T-helper 9 cell (primary cell): Measurements from ENCODE around the gene SDR39U1.

Experiments
- DNase-seq: peaks from one replicate; pipeline ENCODE4 v3.0.0-alpha.2; 2020

The SDR39U1 gene

DNA sequence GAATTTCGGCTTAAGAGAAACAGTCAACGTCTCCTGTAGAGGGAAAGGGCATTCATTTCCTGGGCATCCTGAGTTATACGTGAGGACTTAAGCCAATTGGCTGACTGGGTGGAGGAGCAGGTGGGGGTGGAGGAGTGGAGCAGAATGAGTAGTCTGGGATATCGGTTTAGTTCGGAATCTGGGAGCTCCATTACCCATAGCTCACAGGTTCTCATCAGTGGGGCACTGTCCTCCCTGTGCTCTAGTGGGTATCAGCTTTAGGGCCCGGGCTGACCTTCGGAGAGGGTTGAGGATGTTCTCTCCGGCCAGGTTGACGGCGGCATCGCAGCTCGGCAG is 704 bp downstream of the SDR39U1 start:
- no peak for DNase-seq

DNA sequence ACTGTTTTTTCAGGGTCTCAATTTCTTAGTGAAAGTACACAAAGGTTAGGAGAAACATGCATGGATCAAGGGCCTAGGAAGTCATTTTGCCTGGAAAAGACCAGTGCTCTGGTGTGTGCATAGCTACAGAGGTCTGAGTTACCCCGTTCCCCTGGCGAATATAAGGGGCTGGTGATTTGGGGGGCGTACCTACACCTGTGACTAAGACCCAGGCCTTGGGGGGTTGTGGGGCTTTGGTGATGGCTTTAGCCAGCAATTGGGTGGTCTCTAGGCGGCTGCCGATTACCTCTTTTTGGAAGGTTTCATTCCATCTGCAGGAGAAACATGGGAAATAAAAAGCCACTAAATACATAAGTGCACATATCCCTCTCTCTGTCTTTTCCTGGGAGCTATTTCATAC is 1.1 kb downstream of the SDR39U1 start:
- no peak for DNase-seq

DNA sequence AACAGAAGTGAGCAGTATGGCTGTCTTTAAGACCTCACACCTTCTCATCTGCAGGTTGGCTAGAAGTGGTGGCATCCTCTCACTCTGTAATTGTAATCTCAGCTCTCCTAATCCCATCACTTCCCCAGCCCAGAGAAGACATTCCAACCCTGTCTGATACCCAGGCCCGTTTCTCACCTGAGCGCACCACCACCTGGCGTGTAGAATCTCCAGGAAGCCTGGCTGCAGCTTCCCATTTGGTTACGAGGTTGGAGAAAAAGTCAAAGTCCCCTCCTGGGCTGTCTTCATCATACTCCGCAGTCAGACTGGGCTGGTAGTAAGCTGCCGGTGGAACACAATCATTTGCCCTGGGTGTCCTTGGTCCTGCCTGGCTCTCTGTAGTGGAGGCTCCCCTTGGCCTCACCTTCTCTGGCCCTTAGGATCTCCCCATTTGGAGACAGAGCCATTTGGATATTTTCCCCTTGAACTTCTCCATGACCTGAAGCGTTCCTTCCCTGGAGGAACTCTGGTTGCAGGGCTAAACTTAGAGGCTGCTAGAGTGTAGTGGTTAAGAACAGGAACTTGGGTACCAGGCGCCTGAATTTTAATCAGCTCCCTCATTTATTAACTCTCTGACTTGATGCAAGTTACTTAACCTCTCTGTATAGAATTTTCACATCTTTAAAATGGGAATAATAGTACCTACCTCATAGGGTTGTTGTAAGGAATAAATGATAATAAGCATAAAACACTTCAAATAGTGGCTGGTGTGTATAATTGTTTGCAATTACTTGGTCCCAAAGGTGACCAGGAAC is 1.8 kb downstream of the SDR39U1 start:
- no peak for DNase-seq

DNA sequence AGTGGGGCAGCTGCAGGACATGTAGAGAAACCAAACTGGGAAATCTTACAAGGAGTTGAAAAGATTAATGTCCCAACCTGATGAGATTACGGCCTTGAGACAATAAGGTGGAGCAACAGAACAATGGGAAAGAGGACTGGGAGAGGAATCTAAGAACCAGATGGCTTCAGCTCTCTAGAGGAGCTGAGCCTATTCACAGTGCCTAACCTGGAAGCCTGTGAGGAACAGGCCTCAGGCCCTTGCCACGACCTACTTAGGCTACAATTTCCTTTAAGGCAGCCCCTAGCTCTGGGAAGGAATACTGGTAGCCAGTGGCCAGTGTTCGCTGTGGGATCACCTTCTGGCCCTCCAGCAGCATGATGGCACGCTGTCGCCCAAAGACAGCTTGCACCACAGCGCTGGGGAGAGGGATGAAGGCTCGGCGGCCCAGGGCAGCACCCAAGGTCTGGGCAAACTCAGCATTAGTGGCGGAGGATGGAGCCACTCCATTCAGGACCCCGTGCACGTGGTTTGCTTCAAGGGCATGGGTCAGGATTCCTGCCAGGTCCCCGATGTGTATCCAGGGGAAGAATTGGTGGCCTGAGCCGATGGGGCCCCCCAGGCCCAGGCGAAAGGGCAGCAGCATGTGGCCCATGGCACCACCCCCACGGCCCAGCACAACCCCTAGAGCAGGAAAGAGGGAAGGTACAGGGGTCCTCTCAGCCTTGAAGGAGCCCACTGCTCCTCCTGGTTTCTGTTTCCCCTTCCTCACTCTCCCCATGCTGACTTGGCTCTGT is 2.6 kb downstream of the SDR39U1 start:
- DNase-seq, result no peak

DNA sequence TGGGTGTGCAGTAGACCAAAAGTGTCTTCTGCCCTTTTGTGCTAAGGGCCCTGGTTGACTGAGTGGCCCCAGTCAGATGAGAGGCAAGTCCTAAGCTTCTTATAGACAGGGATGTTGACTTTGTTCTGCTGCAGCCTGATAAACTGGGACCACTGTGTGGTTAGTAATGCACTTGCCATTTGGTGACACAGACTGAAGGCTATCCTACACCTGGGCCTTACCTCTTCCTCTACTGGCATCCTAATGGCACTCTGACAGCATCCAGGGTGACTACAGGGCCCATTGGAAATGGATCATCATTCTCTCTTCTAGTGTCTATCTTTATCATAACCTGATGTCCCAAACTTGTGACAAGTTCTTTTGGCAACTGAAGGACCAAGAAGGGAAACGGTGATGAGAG is 3.3 kb downstream of the SDR39U1 start:
- no peak for DNase-seq

DNA sequence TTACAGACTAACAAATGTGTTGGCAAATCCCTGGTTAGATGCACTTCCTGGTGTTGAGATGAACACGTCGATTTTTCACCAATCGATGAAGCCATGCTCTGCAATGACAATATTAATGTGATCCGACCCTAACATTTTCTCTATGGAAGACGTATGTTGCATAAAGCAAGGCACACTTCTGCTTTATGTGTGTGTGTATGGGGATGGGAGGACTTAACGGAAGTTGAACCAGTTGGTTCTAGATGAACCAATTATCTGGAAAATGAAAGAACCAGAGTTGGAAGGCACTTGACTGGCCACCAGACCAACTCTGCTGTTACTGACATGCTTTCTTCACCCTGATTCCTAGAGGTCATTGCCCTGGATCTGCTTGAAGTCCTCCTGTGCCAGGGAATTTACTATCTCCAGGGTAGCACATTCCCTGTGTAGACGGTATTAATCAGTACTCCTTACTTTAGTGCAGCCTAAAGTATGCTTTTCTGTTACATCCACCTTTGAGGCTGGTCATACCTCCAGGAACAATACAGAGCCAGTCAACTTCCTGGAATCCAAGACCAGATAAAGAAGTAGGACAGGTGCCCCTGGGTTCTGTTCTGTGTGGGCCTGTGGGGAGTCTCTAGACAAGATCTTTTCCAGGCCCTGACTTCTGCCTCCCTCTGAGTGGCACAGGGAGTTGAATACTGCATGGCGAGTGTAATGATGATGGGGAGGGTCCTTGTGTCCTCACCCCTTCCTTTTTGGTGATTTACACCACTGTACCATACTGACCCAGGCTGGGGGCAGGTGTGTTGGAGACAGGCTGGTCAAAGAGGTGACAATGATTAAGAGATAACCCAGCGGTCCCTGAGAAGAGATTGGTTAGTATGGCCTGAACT is 4.1 kb downstream of the SDR39U1 start:
- no peak for DNase-seq

DNA sequence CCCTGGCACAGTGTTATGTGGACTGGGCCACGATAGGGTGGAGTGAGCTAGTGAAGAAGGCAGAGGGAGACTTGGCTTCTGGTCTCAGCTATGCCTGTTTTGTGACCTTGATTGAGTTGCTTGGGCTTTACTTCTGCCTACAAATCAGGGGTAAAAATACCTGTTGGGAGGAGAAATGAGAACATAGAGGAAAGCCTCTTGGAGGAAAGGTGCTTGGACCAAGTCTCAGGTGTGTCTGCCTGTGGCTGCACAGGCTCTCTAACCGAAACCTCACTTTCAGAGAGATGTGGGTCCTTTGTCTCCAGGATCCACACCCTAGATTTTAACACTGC is 4.9 kb downstream of the SDR39U1 start:
- no peak for DNase-seq

DNA sequence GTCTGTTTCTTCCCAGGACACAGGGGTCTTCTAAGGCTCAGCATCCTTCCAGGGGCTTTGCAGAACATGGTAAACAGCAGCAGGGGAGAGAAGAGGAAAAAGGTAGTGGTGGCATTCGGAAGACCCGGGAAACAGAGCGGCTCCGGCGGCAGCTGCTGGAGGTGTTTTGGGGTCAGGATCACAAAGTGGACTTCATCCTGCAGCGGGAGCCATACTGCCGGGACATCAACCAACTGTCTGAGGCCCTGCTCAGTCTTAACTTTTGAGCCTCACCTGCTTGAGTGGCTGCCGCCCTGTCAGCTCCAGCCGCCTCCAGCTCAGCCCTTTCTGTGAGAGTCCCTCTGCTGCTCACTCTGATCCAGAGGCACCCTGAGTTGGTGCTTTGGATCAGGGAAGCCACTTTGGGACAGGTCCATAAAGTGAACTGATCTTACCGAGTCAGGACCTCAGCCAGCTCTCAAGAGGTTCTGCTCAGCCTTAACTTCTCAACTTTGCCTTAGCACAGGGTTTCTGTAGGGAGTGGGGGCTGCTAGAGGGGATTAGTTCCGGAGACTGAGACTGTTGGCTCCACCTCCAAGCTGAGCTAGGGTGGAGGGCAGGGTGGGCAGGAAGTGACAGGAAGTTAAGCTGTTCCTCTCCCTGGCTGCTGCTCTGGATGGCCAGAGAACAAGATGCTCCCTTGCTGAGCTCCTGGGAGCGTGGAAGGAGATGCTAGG is 5.4 kb downstream of the SDR39U1 start:
- DNase-seq, result no peak

DNA sequence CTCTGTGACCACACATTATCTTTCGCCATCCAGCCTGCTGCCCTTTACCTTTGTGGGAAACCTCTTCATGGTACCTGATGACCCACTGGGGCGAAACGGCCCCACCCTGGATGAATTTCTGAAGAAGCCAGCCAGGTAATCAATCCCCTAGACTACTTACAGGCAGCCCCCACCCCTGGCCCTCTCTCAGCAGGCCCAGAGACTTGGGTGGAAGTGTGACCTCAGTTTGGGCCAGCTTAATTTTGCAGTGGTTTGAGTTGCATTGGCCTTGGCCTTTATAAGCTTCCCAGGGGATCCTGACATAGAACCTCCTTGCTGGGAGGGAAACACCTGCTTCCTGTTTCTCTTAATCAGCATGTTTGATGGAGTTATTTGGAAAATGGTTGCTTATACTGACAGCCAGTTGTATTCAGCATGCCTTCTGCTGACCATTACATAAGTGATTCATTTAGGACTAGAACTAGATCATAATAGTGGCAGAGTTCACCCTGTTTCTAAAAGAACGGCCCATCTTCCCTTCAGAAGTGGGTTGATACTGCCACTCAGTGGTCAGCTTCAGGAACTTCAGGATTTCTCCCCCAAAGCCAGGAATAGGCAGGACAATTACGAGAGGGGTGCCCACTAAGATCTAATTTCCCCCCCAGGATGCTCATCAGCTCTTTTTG is 6.1 kb downstream of the SDR39U1 start:
- DNase-seq, result no peak

DNA sequence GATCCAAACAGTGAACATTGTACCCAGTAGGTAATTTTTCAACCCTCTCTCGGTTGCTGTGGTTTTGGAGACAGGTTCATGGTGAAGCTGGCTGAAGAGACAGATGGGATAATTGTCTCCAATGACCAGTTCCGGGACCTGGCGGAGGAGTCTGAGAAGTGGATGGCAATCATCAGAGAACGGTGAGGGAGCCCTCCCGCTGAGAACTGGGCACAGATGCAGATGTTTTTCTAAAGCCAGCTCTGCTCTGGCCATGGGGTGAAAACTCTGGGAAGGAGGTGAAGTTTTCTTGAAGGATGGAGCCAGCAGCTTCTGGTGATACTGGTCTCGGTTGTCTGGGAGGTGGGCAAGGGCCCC is 6.6 kb downstream of the SDR39U1 start:
- no peak for DNase-seq

DNA sequence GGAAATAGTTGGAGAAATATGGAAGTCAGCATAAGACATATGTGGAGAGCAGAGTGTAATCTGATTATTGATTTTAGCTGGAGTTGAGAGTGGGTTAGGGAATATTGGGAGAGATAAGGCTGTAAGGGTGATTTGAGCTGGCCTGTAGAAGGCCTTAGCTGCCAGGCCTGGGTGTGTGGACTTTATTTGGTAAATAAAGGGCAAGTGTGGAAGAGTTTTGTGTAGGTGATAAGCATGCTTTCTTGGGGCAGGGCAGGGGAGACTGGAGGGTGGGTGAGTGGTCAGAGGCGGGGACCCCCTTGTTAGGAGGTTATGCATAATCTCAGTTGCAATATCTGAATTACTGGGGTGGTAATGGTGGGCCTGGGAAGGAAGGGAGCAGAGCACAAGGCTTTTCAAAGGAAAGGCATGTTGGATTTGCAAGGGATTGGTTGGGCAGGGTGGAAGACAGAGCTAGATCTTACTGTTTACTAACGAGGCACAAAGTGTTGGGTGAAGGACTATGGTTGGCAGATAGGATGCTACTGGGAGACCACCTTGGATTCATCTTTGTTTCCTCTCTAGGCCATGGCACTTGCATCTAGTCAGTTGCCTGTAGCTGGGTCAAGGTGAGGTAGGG is 7.3 kb downstream of the SDR39U1 start:
- DNase-seq, result no peak

DNA sequence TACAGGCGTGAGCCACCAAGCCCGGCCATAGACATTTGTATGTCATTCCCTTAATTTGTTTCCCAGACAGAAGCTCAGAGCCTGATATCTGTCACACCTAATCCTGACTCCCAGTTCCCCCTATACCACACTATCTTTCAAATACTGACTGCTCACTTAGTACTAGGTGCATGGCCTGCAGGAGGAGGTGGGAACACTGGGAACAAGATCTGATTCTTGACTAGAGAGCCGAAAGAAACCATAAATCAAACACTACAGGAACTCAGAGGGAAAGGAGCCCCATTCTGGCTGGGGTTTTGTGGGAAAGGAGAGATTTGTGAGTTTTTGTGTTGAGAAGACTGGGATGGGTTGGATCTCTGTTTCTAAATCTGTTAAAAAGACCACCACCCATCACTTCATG is 7.9 kb downstream of the SDR39U1 start:
- DNase-seq, result no peak

DNA sequence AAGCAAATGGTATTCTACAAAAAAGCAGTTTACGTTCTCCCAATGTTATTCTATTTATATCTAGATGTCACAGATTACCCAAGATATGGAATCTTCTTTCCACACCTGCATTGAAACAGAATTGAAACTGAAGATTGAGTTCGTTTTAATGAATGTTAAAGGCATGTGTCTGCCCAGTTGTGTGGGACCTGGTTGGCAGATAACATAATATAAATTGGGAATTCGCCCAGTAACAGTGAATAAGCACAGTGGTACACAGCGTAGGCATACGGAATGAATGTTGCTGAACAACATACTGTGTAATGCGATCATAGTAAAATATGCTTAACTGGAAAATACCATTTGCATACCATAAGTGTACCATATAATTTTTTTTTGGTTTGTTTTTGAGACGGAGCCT is 8.5 kb downstream of the SDR39U1 start:
- DNase-seq, result no peak

DNA sequence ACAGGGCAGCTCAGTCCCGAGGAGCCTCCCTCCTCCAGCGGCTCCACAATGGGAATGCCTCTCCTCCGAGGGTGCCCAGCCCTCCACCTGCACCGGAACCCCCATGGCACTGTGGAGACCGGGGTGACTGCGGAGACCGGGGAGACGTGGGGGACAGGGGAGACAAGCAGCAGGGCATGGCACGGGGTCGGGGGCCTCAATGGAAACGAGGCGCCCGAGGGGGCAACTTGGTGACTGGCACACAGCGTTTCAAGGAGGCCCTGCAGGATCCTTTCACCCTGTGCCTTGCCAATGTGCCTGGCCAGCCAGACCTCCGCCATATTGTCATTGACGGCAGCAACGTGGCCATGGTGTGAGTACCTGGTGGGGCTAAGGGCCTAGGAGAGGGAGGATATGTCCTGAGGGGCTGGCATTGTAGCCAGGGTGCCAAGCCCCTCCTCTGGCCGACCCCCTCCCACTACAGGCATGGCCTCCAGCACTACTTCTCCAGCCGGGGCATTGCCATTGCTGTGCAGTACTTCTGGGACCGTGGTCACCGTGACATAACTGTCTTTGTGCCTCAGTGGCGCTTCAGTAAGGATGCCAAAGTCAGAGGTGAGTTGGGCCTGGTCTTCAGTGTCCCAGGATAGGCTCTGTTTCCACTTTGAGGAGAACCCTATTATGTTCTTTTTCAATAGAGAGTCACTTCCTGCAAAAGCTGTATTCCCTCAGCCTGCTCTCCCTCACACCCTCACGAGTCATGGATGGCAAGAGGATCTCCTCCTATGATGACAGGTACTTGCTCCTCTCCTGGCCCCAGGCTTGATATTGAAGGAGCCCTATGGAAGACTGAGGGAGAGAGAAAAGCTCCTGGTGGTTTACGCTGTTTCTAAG is 10.1 kb downstream of the SDR39U1 start:
- DNase-seq, result no peak

DNA sequence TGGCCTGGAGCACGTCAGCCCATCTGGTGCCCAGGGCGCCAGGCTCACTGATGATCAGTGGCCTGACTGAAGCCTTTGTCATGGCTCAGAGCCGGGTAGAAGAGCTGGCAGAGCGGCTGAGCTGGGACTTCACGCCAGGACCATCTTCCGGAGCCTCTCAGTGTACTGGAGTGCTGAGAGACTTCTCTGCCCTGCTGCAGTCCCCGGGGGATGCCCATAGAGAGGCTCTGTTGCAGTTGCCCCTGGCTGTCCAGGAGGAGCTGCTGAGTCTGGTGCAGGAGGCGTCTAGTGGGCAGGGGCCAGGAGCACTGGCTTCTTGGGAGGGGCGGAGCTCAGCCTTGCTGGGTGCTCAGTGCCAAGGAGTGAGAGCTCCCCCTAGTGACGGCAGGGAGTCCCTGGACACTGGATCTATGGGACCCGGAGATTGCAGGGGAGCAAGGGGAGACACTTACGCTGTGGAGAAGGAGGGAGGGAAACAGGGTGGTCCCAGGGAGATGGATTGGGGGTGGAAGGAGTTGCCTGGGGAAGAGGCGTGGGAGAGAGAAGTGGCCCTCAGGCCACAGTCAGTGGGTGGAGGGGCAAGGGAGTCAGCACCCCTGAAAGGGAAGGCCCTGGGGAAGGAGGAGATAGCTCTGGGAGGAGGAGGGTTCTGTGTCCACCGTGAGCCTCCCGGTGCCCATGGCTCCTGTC is 10.9 kb downstream of the SDR39U1 start:
- DNase-seq, result peak; percentile 89

DNA sequence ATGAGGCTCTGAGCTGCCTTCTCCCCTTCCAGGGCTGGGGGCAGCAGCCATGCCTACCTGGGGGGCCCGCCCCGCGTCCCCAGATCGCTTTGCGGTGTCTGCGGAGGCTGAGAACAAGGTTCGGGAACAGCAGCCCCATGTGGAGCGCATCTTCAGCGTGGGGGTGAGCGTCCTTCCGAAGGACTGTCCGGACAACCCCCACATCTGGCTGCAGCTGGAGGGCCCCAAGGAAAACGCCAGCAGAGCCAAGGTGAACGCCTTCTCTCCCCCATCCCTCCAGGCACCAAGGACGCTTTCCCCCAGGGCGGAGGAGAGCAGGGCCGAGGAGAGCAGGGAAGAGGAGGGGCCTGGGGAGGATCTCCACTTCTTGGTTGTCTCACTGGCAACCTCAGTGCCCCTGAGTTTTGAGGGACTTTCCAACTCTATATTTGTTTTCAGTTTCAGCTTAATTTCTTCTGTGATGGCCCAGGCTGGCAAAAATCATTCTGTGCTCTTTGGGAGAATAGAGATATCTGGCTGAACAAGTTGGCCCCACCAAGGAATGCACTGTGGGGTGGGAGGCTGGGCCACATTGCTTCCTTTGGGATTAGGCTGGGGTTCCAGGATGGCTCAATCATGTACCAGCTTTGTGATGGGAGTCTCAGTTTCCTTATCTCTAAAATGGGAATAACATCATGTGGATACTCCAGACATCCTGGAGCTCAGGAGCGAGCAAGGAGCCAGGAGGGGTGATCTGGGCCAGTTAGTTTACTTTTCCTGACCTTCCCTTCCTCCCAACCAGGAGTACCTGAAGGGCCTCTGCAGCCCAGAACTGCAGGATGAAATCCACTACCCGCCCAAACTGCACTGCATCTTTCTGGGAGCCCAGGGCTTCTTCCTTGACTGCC is 11.7 kb downstream of the SDR39U1 start:
- DNase-seq, result peak; percentile 41

DNA sequence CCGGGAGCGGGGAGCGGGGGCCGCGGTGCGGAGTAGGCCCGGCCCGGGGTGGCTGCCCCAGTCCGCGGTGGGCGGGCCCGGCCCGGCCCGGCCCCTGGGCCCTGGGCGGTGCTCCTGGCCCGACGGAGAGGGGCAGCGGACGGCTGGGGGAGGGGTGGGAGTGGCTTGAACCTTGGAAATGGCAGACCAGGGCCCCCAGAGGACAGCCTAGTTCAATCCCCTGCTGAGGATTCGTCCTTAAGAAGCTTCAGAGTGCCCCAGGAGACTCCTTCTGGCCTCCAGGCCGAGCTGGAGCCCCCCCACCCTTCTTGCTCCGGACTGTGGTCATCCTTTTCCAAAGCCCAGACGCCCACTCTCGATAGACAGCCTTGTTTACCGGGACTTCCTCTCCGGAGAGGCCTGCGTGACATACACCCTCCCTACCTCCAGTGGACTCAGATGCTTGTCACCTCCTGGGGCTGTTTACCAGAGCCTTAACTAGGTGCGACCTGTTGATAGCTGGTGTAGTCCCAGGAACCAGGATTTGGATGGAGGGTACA is 12.4 kb downstream of the SDR39U1 start:
- DNase-seq, result peak; percentile 22

DNA sequence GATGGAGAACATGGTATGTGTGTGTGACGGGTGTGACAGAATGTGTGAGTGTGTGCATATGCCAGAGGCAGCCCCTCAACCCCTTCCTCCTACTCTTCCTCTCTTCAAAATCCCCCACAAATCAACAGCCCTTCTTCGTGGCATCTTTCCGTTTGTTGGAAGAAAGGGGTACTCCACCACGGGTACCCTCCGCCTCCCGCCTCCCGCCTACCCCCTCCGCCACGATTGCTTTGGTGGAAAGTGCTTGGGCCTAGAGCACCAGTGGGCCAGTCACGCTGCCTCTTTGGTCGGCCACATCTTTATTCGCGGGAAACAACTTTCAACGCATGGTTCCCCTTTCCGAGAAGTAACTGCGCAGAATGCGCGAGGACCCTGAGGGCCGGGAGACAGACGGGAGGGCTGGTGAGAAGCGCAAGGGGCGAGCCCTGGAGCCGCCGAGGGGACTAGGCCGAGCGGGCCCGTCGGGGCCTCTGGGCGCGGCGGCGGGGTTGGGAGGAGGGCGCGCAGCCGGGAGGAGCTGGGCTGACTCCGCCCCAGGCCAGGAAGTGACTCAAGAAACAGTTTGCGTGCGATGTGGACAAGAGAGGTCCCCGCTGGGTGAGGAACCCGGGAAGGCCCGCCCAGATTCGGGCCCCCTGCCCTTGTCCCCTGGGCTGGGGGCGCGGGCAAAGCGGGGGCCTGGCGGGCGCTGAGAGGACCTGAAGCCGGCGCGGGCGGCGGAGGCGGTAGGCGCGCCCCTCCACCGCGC is 13.0 kb downstream of the SDR39U1 start, which contains the start of the genes CBLN3 and KHNYN:
Gene CBLN3 (minus strand): TSS at position 274 of the 748 bp plus-strand sequence. CDS start 614 bp downstream, outside the sequence.
Gene KHNYN (plus strand): TSS at position 560 of the 748 bp plus-strand sequence. CDS start 777 bp downstream, outside the sequence.
- DNase-seq, result peak; percentile 79
